M059J (cell line): ENCODE results near the gene TNNI3K. TPM values are rescaled to one million over a fixed set of nuclear protein-coding genes. Genes with fewer than 3 reads are reported as not detected.

Experiments
- DNase-seq: peaks from one replicate; pipeline ENCODE4 v3.0.0-alpha.2; 2012; ENCODE audit warnings: low read depth
- total RNA-seq: library from RNA; depleted of rRNA; stranded (reverse); fragments of >200 nt; shearing (Covaris generic); gene quantifications from 2 replicates; pipeline ENCODE4 v1.2.3, GENCODE V29; 2014

The TNNI3K gene
- total RNA-seq, 1 experiment from 2014 or later: not detected

- DNase-seq: no peak
These were observed 157.7 kb downstream of the TNNI3K start for GRCh38 chr1:74392840-74393239.

- DNase-seq: no peak
These were observed 160.4 kb downstream of the TNNI3K start for GRCh38 chr1:74395571-74395970.

- no peak for DNase-seq
These were observed 161.3 kb downstream of the TNNI3K start for GRCh38 chr1:74396462-74396861.

- DNase-seq: no peak
These were observed 161.7 kb downstream of the TNNI3K start for GRCh38 chr1:74396933-74397332.

- no peak for DNase-seq
These were observed 164.1 kb downstream of the TNNI3K start for GRCh38 chr1:74399249-74399648.

GRCh38 chr1:74402873-74403272, 167.7 kb downstream of the TNNI3K start:
- no peak for DNase-seq

- DNase-seq: no peak
These were observed 168.4 kb downstream of the TNNI3K start for GRCh38 chr1:74403606-74404005.

- no peak for DNase-seq
These were observed 171.6 kb downstream of the TNNI3K start for GRCh38 chr1:74406759-74407158.

GRCh38 chr1:74407902-74408301, 172.7 kb downstream of the TNNI3K start:
- no peak for DNase-seq

GRCh38 chr1:74412244-74412643, 177.1 kb downstream of the TNNI3K start:
- no peak for DNase-seq

- DNase-seq: no peak
These were observed 180.7 kb downstream of the TNNI3K start for GRCh38 chr1:74415935-74416334.

GRCh38 chr1:74419611-74420010, 184.4 kb downstream of the TNNI3K start:
- no peak for DNase-seq

- DNase-seq: no peak
These were observed 185.3 kb downstream of the TNNI3K start for GRCh38 chr1:74420467-74420866.

- no peak for DNase-seq
These were observed 187.5 kb downstream of the TNNI3K start for GRCh38 chr1:74422421-74423292.

GRCh38 chr1:74423471-74423870, 188.3 kb downstream of the TNNI3K start:
- DNase-seq: no peak

GRCh38 chr1:74425676-74426075, 190.5 kb downstream of the TNNI3K start:
- no peak for DNase-seq

GRCh38 chr1:74426208-74426937, 191.2 kb downstream of the TNNI3K start:
- DNase-seq: no peak

- DNase-seq: peak; percentile 2
These were observed 192.5 kb downstream of the TNNI3K start for GRCh38 chr1:74427681-74428080.

- no peak for DNase-seq
These were observed 194.4 kb downstream of the TNNI3K start for GRCh38 chr1:74429580-74429979.

GRCh38 chr1:74430342-74430934, 195.3 kb downstream of the TNNI3K start:
- no peak for DNase-seq

GRCh38 chr1:74431531-74431930, 196.3 kb downstream of the TNNI3K start:
- DNase-seq: no peak

- DNase-seq: no peak
These were observed 197.1 kb downstream of the TNNI3K start for GRCh38 chr1:74432325-74432724.

GRCh38 chr1:74434321-74434720, 199.1 kb downstream of the TNNI3K start:
- no peak for DNase-seq
